ENCODE measurements around the gene TSPAN5.

The TSPAN5 gene

GRCh38 chr4:98615991-98616390 is 42.4 kb downstream of the TSPAN5 start:
- no peak for DNase-seq (ENCODE audit: low read depth)
- no peak overlapping the region for H3K4me3 ChIP-seq (ENCODE audit: control insufficient read depth, low read depth, low read length)
- no peak for TF ChIP-seq CTCF (IDR thresholded peaks at IDR 0.05; ENCODE audit: control insufficient read depth, insufficient read depth, low read depth, low read length, missing control alignments)

GRCh38 chr4:98614662-98615061 is 43.7 kb downstream of the TSPAN5 start:
- H3K4me3 ChIP-seq (ENCODE audit: control insufficient read depth, low read depth, low read length), result no peak overlapping the region
- no peak for TF ChIP-seq CTCF (IDR thresholded peaks at IDR 0.05; ENCODE audit: control insufficient read depth, insufficient read depth, low read depth, low read length, missing control alignments)
- no peak for DNase-seq (ENCODE audit: low read depth)

DNA sequence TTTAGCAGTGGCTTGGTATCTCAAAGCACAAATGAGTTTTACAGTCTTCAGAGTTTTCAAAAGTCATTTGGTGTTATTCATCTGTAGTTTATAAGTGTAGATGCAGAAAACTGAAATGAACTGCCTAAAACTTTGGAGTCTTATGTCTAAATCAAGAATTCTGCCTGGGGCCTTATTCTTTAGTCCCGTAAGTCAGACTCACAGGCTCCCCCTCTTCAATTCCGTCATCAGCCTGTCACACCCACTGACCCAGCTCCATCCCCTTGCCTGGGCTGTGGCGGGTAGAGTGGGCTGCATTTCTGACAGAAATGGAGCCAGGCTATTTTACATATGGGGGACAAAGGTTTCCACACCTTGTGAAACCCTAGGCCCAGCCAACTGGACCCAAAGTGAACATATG is 44.3 kb downstream of the TSPAN5 start:
- no peak for TF ChIP-seq CTCF (IDR thresholded peaks at IDR 0.05; ENCODE audit: control insufficient read depth, insufficient read depth, low read depth, low read length, missing control alignments)
- DNase-seq (ENCODE audit: low read depth), result no peak
- H3K4me3 ChIP-seq (ENCODE audit: control insufficient read depth, low read depth, low read length), result no peak overlapping the region

- TF ChIP-seq CTCF (IDR thresholded peaks at IDR 0.05; ENCODE audit: control insufficient read depth, insufficient read depth, low read depth, low read length, missing control alignments), result no peak
- DNase-seq (ENCODE audit: low read depth), result no peak
- H3K4me3 ChIP-seq (ENCODE audit: control insufficient read depth, low read depth, low read length), result no peak overlapping the region
Observed at GRCh38 chr4:98613453-98614075, 44.8 kb downstream of the TSPAN5 start.

DNA sequence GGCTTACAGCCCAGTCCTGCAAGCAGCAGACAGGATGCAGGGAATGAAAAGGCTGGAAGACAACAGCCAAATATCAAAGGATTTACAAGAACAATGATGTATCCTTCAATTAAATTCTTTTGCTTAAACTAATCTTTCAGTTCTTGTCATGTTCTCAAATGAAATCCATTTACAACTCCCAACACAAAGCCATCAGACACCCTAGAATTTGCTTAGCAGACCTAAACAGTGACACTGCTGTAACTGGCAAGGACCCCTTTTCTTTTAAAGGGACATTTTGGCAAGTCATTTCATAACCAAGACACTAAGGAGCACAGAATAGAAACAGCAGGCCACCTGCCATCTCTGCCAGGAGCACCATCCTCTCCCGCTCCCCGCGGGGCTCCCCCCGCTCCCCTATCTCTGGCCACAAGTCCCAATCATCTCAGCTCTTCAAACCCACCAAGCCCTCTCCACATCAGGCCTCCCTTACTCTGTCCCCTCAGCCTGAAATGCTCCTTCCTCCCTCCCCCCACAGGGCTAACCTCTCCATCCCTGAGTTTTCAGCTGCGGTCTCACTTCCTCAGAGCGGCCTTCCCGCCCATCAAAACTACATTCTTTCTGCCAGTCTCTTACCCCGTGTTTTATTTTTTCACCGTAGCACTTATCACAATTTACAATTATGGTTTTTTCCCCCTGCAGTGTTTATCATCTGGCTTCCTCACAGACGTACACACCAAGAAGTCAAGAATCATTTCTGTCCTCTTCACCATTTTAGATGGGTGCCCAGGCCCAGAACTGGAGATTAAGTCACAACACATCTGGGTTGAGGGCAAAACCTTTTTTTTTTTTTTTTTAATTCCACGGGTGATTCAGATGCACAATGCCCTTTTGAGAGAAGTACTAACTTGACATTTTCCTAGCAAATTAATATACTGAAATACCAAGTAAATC is 45.8 kb downstream of the TSPAN5 start:
- no peak overlapping the region for H3K4me3 ChIP-seq (ENCODE audit: control insufficient read depth, low read depth, low read length)
- no peak for DNase-seq (ENCODE audit: low read depth)
- no peak for TF ChIP-seq CTCF (IDR thresholded peaks at IDR 0.05; ENCODE audit: control insufficient read depth, insufficient read depth, low read depth, low read length, missing control alignments)

- no peak overlapping the region for H3K4me3 ChIP-seq (ENCODE audit: control insufficient read depth, low read depth, low read length)
- DNase-seq (ENCODE audit: low read depth), result no peak
- no peak for TF ChIP-seq CTCF (IDR thresholded peaks at IDR 0.05; ENCODE audit: control insufficient read depth, insufficient read depth, low read depth, low read length, missing control alignments)
Observed at GRCh38 chr4:98611677-98612317, 46.6 kb downstream of the TSPAN5 start.
